K562 (cell line): ENCODE measurements around the gene CTSZ. TPM values are rescaled to one million over a fixed set of nuclear protein-coding genes. Genes with fewer than 3 reads are reported as not detected.

Experiments
- BACH1 ChIP-seq: fragments of 200-800 bp; sonication (Bioruptor generic); IDR thresholded peaks from 2 replicates; pipeline ENCODE4 v1.6.1; 2016; ENCODE audit warnings: missing genetic modification characterization, missing compliant biosample characterization
- BMI1 ChIP-seq: fragments of 150-350 bp; IDR thresholded peaks from 2 replicates; pipeline ENCODE4 v1.6.1; 2014; ENCODE audit warnings: low read length
- CBX5 ChIP-seq: IDR thresholded peaks from 2 replicates; pipeline ENCODE4 v1.6.1; 2014; ENCODE audit warnings: low read depth, borderline replicate concordance
- CXXC5 ChIP-seq: fragments of 250-450 bp; sonication (Bioruptor Pico); IDR thresholded peaks from 2 replicates; pipeline ENCODE4 v1.8.0; 2022; ENCODE audit warnings: inconsistent platforms, mild to moderate bottlenecking, moderate library complexity
- DDX20 ChIP-seq: fragments of 450-650 bp; IDR thresholded peaks from 2 replicates; pipeline ENCODE4 v1.6.1; 2016; ENCODE audit warnings: missing genetic modification characterization, low read depth, mild to moderate bottlenecking, missing compliant biosample characterization, moderate library complexity
- GABPB1 ChIP-seq: sonication (generic); formaldehyde crosslinking; IDR thresholded peaks from 2 replicates; pipeline ENCODE4 v1.8.0; 2022; ENCODE audit warnings: mild to moderate bottlenecking, missing genetic modification reagents
- HDAC2 ChIP-seq: fragments of 450-650 bp; IDR thresholded peaks from 2 replicates; pipeline ENCODE4 v1.6.1; 2016; ENCODE audit warnings: mild to moderate bottlenecking
- HIVEP1 ChIP-seq: fragments of 250-450 bp; sonication (Bioruptor Pico); IDR thresholded peaks from 2 replicates; pipeline ENCODE4 v1.4.0; 2020; ENCODE audit warnings: mild to moderate bottlenecking
- NBN ChIP-seq: fragments of 450-650 bp; IDR thresholded peaks from 2 replicates; pipeline ENCODE4 v1.6.1; 2016; ENCODE audit warnings: low read depth, mild to moderate bottlenecking
- NFE2 ChIP-seq: IDR thresholded peaks from 2 replicates; pipeline ENCODE4 v1.6.1; 2014; ENCODE audit warnings: antibody characterized with exemption, low read depth
- PHF8 ChIP-seq: fragments of 200-600 bp; sonication (generic); IDR thresholded peaks from 2 replicates; pipeline ENCODE4 v1.6.1; 2012; ENCODE audit warnings: mixed run types, mild to moderate bottlenecking, inconsistent platforms, low read length, moderate library complexity, borderline replicate concordance
- PML ChIP-seq: IDR thresholded peaks from 2 replicates; pipeline ENCODE4 v1.6.1; 2012; ENCODE audit warnings: low read length, inconsistent platforms
- SETDB1 ChIP-seq: IDR thresholded peaks from one replicate; pipeline ENCODE4 v1.6.1; 2012; ENCODE audit warnings: low read length, control low read depth, inconsistent platforms
- SNIP1 ChIP-seq: fragments of 450-650 bp; IDR thresholded peaks from 2 replicates; pipeline ENCODE4 v1.7.1; 2017; ENCODE audit warnings: low read depth, mild to moderate bottlenecking
- ZNF224 ChIP-seq: sonication (generic); formaldehyde crosslinking; IDR thresholded peaks from 2 replicates; pipeline ENCODE4 v1.8.0; 2022; ENCODE audit warnings: mild to moderate bottlenecking, missing genetic modification reagents
- ZNF41 ChIP-seq: fragments of 250-450 bp; sonication (Bioruptor Pico); conservative IDR thresholded peaks from 2 replicates; pipeline ENCODE4 v1.4.0; 2020; ENCODE audit warnings: mild to moderate bottlenecking
- ZNF589 ChIP-seq: fragments of 200-800 bp; sonication (Bioruptor generic); IDR thresholded peaks from 2 replicates; pipeline ENCODE4 v1.6.1; 2016; ENCODE audit warnings: low read depth, missing genetic modification characterization, missing compliant biosample characterization
- polyA plus RNA-seq, 8 experiments: library from polyadenylated mRNA; depleted of rRNA in 4 of 8; stranded (reverse) in 5 of 8; unstranded in 3 of 8; fragments of >200 nt; fragmentation: Nextera tagmentation in 2 of 8; fragmentation: Illumina TruSeq in 1 of 8; extraction: Ambion mirVana in 2 of 8; extraction: Trizol in 1 of 8; gene quantifications; 2 replicates each; pipeline versions ENCODE4 v1.2.1 to v1.2.3, GENCODE V29; 2011 to 2014; ENCODE audit warnings: inconsistent platforms in 1 of 8, missing spikeins in 1 of 8
- total RNA-seq, 7 experiments: library from RNA; depleted of rRNA in 6 of 7; stranded (reverse); fragments of >200 nt in 6 of 7; fragmentation: Illumina TruSeq in 2 of 7; extraction: Trizol in 2 of 7; gene quantifications; 2 replicates each; pipeline versions ENCODE4 v1.2.1 to v1.2.3, GENCODE V29; 2011 to 2021; ENCODE audit warnings: low replicate concordance in 1 of 7
- TF ChIP-seq, protein P1 (sequence below): fragments of 250-450 bp; sonication (Bioruptor Pico); IDR thresholded peaks from 2 replicates; pipeline ENCODE4 v1.5.0; 2022; ENCODE audit warnings: mild to moderate bottlenecking
- TF ChIP-seq, protein P2 (sequence below): sonication (generic); formaldehyde crosslinking; IDR thresholded peaks from 2 replicates; pipeline ENCODE4 v1.8.0; 2022; ENCODE audit warnings: mild to moderate bottlenecking, missing genetic modification reagents, borderline replicate concordance
- TF ChIP-seq, protein P3 (sequence below): fragments of 450-650 bp; IDR thresholded peaks from 2 replicates; pipeline ENCODE4 v1.6.1; 2016; ENCODE audit warnings: antibody characterized with exemption
- TF ChIP-seq, protein P4 (sequence below): IDR thresholded peaks from 3 replicates; pipeline ENCODE4 v1.6.1; 2011; ENCODE audit warnings: borderline replicate concordance, mild to moderate bottlenecking, moderate library complexity; ENCODE audit not compliant: insufficient read length; ENCODE audit errors: extremely low read depth

Gene CTSZ
- total and polyA plus RNA-seq, 9 of the 15 experiments (the other 6 are each of a cell fraction or from before 2014, with no cell fraction given), result 1.6 to 143 (median 82.8) TPM

DNA sequence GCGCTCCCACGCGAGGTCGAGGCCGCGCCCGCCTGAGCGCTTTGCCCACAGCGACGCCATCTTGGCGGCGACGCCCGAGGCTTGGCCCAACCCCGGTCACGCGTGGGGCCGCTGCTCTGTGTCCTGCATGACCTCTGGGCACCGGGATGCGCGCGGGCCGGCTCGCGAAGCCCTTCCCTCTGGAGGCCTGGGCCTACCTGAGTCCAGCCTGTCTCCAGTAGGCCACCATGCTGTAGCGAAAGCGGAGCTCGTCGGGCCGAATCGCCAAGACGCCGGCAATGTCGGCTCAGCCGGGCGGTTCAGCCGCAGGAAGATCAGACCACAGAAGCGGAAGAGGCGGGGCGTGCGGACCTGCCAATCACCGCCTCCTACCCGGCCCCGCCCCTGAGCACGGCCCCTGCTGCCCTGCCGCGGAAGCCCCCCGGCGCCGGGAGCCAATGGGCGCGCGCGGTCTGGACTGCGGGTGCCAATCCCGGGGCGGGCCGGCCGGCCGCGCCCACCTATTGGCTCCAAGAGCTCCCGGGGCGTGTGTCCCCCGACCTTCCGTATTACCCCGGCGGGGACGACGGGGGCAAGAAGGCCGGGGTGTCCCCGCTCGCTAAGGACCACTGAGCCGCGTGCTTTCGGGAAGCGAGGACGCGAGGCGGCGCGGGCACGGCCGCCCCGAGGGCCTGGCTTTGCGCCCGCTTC is 25.1 kb upstream of the CTSZ start, which contains the start of gene ATP5F1E (continued):
- TF ChIP-seq DDX20 (tag) (no peak), ZNF41 (CRISPR knock-in tag) (peak; percentile 96), PHF8 (peak; percentile 97), BACH1 (tag) (peak; percentile 89), SETDB1 (no peak), ZNF589 (CRISPR knock-in tag) (peak; percentile 96), PML (peak; percentile 65), CBX5 (no peak), NFE2 (no peak), CXXC5 (CRISPR knock-in tag) (peak; percentile 72), GABPB1 (peak; percentile 94), HIVEP1 (CRISPR knock-in tag) (peak; percentile 95), HDAC2 (no peak; the same call in 1 of the 2 replicates), BMI1 (no peak), NBN (no peak), SNIP1 (no peak), ZNF224 (CRISPR knock-in tag) (no peak)
- TF ChIP-seq, protein P1, sequence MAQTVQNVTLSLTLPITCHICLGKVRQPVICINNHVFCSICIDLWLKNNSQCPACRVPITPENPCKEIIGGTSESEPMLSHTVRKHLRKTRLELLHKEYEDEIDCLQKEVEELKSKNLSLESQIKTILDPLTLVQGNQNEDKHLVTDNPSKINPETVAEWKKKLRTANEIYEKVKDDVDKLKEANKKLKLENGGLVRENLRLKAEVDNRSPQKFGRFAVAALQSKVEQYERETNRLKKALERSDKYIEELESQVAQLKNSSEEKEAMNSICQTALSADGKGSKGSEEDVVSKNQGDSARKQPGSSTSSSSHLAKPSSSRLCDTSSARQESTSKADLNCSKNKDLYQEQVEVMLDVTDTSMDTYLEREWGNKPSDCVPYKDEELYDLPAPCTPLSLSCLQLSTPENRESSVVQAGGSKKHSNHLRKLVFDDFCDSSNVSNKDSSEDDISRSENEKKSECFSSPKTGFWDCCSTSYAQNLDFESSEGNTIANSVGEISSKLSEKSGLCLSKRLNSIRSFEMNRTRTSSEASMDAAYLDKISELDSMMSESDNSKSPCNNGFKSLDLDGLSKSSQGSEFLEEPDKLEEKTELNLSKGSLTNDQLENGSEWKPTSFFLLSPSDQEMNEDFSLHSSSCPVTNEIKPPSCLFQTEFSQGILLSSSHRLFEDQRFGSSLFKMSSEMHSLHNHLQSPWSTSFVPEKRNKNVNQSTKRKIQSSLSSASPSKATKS (CRISPR knock-in tag), result 0 out of 2 replicates have a peak, but pooled peaks have one; percentile 67
- TF ChIP-seq, protein P2, sequence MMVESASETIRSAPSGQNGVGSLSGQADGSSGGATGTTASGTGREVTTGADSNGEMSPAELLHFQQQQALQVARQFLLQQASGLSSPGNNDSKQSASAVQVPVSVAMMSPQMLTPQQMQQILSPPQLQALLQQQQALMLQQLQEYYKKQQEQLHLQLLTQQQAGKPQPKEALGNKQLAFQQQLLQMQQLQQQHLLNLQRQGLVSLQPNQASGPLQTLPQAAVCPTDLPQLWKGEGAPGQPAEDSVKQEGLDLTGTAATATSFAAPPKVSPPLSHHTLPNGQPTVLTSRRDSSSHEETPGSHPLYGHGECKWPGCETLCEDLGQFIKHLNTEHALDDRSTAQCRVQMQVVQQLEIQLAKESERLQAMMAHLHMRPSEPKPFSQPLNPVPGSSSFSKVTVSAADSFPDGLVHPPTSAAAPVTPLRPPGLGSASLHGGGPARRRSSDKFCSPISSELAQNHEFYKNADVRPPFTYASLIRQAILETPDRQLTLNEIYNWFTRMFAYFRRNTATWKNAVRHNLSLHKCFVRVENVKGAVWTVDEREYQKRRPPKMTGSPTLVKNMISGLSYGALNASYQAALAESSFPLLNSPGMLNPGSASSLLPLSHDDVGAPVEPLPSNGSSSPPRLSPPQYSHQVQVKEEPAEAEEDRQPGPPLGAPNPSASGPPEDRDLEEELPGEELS, result no peak
- TF ChIP-seq, protein P3, sequence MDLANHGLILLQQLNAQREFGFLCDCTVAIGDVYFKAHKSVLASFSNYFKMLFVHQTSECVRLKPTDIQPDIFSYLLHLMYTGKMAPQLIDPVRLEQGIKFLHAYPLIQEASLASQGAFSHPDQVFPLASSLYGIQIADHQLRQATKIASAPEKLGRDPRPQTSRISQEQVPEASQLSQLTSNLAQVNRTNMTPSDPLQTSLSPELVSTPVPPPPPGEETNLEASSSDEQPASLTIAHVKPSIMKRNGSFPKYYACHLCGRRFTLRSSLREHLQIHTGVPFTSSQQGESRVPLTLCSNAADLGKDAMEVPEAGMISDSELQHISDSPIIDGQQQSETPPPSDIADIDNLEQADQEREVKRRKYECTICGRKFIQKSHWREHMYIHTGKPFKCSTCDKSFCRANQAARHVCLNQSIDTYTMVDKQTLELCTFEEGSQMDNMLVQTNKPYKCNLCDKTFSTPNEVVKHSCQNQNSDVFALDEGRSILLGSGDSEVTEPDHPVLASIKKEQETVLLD, result no peak; the same call in 1 of the 2 replicates
- TF ChIP-seq, protein P4, sequence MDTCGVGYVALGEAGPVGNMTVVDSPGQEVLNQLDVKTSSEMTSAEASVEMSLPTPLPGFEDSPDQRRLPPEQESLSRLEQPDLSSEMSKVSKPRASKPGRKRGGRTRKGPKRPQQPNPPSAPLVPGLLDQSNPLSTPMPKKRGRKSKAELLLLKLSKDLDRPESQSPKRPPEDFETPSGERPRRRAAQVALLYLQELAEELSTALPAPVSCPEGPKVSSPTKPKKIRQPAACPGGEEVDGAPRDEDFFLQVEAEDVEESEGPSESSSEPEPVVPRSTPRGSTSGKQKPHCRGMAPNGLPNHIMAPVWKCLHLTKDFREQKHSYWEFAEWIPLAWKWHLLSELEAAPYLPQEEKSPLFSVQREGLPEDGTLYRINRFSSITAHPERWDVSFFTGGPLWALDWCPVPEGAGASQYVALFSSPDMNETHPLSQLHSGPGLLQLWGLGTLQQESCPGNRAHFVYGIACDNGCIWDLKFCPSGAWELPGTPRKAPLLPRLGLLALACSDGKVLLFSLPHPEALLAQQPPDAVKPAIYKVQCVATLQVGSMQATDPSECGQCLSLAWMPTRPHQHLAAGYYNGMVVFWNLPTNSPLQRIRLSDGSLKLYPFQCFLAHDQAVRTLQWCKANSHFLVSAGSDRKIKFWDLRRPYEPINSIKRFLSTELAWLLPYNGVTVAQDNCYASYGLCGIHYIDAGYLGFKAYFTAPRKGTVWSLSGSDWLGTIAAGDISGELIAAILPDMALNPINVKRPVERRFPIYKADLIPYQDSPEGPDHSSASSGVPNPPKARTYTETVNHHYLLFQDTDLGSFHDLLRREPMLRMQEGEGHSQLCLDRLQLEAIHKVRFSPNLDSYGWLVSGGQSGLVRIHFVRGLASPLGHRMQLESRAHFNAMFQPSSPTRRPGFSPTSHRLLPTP, result no peak
